Progenitor cell of endocrine pancreas (in vitro differentiated cells): ENCODE measurements around the gene RBP3. TPM values are rescaled to one million over a fixed set of nuclear protein-coding genes. Genes with fewer than 3 reads are reported as not detected.

Experiments
- DNase-seq: peaks from one replicate; pipeline ENCODE4 v3.0.0; 2021; ENCODE audit warnings: low spot score; ENCODE audit not compliant: unreplicated experiment
- H3K27ac Mint-ChIP-seq: 2 replicates; pipeline ENCODE4 v1.8.0; 2021; ENCODE audit warnings: mild to moderate bottlenecking, moderate library complexity, mixed read lengths
- H3K27me3 Mint-ChIP-seq: 2 replicates; pipeline ENCODE4 v1.8.0; 2021; ENCODE audit warnings: mixed read lengths
- H3K36me3 Mint-ChIP-seq: 2 replicates; pipeline ENCODE4 v1.8.0; 2022; ENCODE audit warnings: mixed read lengths; ENCODE audit not compliant: insufficient read depth
- H3K4me1 Mint-ChIP-seq: 2 replicates; pipeline ENCODE4 v1.8.0; 2021; ENCODE audit warnings: low read depth, mixed read lengths
- H3K4me3 Mint-ChIP-seq: 2 replicates; pipeline ENCODE4 v1.8.0; 2021; ENCODE audit warnings: low read depth, mild to moderate bottlenecking, moderate library complexity, mixed read lengths
- H3K9me3 Mint-ChIP-seq: 2 replicates; pipeline ENCODE4 v1.8.0; 2021; ENCODE audit warnings: low read depth, mixed read lengths
- total RNA-seq: library from RNA; stranded (reverse); gene quantifications from 2 replicates; pipeline ENCODE4 v1.2.1, GENCODE V29; 2021
- TF ChIP-seq, protein P1 (sequence below): fragments of 200-600 bp; sonication (generic); IDR thresholded peaks from one replicate; pipeline ENCODE4 v1.5.0; 2021; ENCODE audit warnings: antibody characterized with exemption, mild to moderate bottlenecking; ENCODE audit not compliant: unreplicated experiment

Gene RBP3
- total RNA-seq, 1 donor from 2014 or later: 0.10 TPM

DNA sequence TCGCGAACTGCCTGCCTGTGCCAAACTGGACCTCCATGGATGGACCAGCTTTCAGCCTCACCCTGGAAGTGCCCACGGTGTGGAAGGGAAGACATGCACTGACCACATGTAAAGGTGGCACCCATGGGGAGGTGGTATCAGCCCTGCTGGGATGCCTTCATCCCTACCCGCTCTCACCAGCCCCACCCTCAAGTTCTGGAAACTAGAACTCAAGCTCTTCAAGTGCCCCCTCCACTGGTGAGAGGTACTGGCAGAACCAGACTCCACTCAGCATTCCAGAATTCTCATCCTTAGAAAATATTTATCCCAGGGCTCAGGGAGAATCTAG is 30.0 kb downstream of the RBP3 start:
- H3K36me3 Mint-ChIP-seq: no peaks in the 10 kb centered on the region
- peaks cover 60% of the 10 kb centered on the region for H3K27me3 Mint-ChIP-seq
- H3K4me1 Mint-ChIP-seq: peaks cover 23% of the 10 kb centered on the region

DNA sequence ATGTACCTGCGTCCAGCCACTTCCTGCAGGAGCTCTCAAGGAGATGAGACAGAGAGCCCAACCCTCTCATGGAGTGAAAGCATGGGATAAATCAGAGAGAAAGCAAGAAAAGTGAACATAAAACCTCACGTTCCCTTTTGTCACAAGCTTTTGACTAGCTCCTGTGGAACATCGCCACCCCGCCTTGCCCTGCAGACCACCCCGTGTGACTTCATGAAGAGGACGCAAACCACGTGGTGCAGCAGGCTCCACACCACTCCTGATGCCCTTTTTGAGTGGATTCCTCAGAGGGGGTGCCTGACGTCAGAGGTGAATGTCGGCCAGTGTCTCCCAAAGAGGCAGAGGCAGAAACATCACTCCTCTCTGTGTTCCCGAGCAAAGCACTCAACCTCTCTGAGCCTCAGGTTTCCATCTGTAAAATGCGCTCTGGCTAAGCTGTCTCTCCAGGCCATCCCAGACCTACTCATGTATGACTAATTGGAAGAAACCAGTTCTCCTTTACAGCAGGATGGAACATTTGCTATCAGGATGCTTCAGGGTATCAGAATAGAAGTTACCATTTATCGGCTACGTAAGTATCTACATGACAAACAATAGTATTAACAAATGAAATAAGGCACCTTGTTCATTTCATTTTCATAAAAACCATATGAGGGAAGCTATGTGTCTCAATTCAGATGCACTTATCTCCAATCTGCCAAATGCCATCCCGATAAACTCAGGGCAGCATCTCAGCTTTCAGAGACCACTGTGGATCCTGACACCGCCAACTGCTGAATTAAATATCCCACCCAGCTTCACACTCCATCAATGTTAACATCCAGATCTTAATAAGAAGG is 30.7 kb downstream of the RBP3 start:
- Mint-ChIP-seq H3K4me1 (peaks cover 30% of the 10 kb centered on the region), H3K27me3 (peaks cover 66% of the 10 kb centered on the region), H3K9me3 (no peaks in the 10 kb centered on the region), H3K36me3 (no peaks in the 10 kb centered on the region), H3K27ac (no peak overlapping the region), H3K4me3 (no peak overlapping the region)
- TF ChIP-seq, protein P1, sequence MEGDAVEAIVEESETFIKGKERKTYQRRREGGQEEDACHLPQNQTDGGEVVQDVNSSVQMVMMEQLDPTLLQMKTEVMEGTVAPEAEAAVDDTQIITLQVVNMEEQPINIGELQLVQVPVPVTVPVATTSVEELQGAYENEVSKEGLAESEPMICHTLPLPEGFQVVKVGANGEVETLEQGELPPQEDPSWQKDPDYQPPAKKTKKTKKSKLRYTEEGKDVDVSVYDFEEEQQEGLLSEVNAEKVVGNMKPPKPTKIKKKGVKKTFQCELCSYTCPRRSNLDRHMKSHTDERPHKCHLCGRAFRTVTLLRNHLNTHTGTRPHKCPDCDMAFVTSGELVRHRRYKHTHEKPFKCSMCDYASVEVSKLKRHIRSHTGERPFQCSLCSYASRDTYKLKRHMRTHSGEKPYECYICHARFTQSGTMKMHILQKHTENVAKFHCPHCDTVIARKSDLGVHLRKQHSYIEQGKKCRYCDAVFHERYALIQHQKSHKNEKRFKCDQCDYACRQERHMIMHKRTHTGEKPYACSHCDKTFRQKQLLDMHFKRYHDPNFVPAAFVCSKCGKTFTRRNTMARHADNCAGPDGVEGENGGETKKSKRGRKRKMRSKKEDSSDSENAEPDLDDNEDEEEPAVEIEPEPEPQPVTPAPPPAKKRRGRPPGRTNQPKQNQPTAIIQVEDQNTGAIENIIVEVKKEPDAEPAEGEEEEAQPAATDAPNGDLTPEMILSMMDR: no peak
- no peak for DNase-seq

More for the DNA sequence above, 30.0 kb downstream of the RBP3 start:
- DNase-seq: no peak
- no peak overlapping the region for H3K27ac Mint-ChIP-seq
- TF ChIP-seq, protein P1: no peak
- no peak overlapping the region for H3K4me3 Mint-ChIP-seq
- H3K9me3 Mint-ChIP-seq: no peaks in the 10 kb centered on the region

GRCh38 chr10:47379445-47379785 is 31.3 kb downstream of the RBP3 start:
- Mint-ChIP-seq H3K36me3 (no peaks in the 10 kb centered on the region), H3K27ac (no peak overlapping the region), H3K9me3 (no peaks in the 10 kb centered on the region), H3K4me3 (no peak overlapping the region), H3K27me3 (peaks cover 68% of the 10 kb centered on the region), H3K4me1 (peaks cover 31% of the 10 kb centered on the region)
- TF ChIP-seq, protein P1: no peak
- no peak for DNase-seq

DNA sequence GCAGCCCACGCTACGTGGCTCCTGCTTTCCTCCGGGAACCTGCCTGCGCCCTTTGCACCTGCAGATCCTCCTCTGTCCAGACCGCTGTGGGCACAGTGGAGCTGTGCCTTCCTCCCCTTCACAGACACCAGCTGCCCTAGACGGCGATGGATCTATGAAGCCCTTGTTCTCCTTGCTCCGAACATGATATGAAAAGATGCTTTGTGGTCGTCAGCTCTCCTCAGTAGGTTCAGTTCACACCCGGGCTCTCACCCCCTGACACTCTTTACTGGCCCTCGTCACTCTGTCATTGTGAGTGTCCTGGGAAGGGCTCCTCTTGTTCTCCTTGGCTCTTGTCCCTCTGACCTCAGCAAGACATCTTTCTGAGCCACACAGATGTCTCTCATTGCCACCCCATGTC is 31.7 kb downstream of the RBP3 start:
- TF ChIP-seq, protein P1: no peak
- H3K9me3 Mint-ChIP-seq: no peaks in the 10 kb centered on the region
- no peak overlapping the region for H3K4me3 Mint-ChIP-seq
- peaks cover 34% of the 10 kb centered on the region for H3K4me1 Mint-ChIP-seq
- DNase-seq: no peak
- H3K27ac Mint-ChIP-seq: no peak overlapping the region
- peaks cover 70% of the 10 kb centered on the region for H3K27me3 Mint-ChIP-seq
- H3K36me3 Mint-ChIP-seq: no peaks in the 10 kb centered on the region

DNA sequence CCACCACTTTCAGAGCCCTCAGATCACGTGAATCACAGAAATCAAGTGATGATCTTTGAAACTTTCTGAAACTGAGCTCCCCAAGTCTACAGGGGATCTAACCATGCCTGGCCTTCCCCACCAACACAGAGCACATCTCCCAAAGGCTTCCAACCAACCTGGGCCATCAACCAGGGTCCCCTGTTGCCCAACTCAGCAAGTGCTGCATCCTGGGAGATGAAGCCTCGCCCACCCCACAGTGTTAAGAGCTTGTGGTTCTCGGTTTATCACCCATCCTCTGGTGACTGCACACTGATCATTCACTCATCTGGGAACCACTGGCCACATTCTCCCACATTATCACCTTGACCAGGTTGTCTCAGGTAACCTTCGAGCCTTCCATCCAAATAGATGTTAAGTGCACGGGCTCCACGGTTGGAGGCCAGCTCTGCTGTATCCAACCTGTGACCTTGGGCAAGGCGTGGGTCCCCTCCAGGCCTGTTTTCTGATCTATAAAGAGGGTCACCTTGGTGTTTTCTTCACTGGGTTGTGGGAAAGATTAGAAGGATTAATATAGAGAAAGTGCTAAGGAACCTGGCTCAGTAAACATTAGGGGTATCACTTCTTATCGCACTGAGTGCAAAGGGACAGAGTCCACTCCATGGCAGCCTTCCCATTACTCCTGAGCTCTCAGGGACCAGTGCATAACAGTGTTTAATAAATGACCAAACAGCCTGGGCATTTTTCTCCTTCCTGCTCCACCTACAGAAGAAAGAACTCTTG is 32.4 kb downstream of the RBP3 start:
- no peak overlapping the region for H3K27ac Mint-ChIP-seq
- H3K36me3 Mint-ChIP-seq: no peaks in the 10 kb centered on the region
- H3K27me3 Mint-ChIP-seq: peaks cover 71% of the 10 kb centered on the region
- H3K4me1 Mint-ChIP-seq: peaks cover 35% of the 10 kb centered on the region
- TF ChIP-seq, protein P1: no peak
- H3K9me3 Mint-ChIP-seq: no peaks in the 10 kb centered on the region
- no peak overlapping the region for H3K4me3 Mint-ChIP-seq
- DNase-seq: no peak
